ENCODE measurements around the gene ATXN7L1.
A peak's percentile ranks its signal among the peaks of the same experiment; 100 is the strongest.

ATXN7L1 gene

GRCh38 chr7:105876091-105876963 lies at the start of gene ATXN7L1:
ATXN7L1 (minus strand) TSS chr7:105876599; CDS start chr7:105876558, 41 bp downstream.
- peak; percentile 84 for DNase-seq

- no peak for DNase-seq
Observed at GRCh38 chr7:105926131-105926530, 49.7 kb upstream of the ATXN7L1 start.

GRCh38 chr7:105924945-105925344 lies 48.5 kb upstream of the ATXN7L1 start:
- DNase-seq: no peak

GRCh38 chr7:105920766-105921165 lies 44.4 kb upstream of the ATXN7L1 start:
- DNase-seq: no peak

- DNase-seq: no peak
Observed at GRCh38 chr7:105917659-105918058, 41.3 kb upstream of the ATXN7L1 start.

- DNase-seq: no peak
Observed at GRCh38 chr7:105916603-105917002, 40.2 kb upstream of the ATXN7L1 start.

GRCh38 chr7:105913947-105914346 lies 37.5 kb upstream of the ATXN7L1 start:
- DNase-seq: no peak

GRCh38 chr7:105911961-105912575 lies 35.7 kb upstream of the ATXN7L1 start:
- no peak for DNase-seq

GRCh38 chr7:105910172-105910571 lies 33.8 kb upstream of the ATXN7L1 start:
- DNase-seq: no peak

GRCh38 chr7:105909742-105910141 lies 33.3 kb upstream of the ATXN7L1 start:
- DNase-seq: no peak

GRCh38 chr7:105907129-105907846 lies 30.9 kb upstream of the ATXN7L1 start:
- DNase-seq: no peak

GRCh38 chr7:105906695-105907094 lies 30.3 kb upstream of the ATXN7L1 start:
- no peak for DNase-seq

- no peak for DNase-seq
Observed at GRCh38 chr7:105905910-105906568, 29.6 kb upstream of the ATXN7L1 start.

GRCh38 chr7:105905209-105905909 lies 29.0 kb upstream of the ATXN7L1 start:
- DNase-seq: no peak

- no peak for DNase-seq
Observed at GRCh38 chr7:105904064-105904463, 27.7 kb upstream of the ATXN7L1 start.

- DNase-seq: no peak
Observed at GRCh38 chr7:105902325-105902911, 26.0 kb upstream of the ATXN7L1 start.

GRCh38 chr7:105897999-105898398 lies 21.6 kb upstream of the ATXN7L1 start:
- DNase-seq: no peak

GRCh38 chr7:105896407-105896911 lies 20.1 kb upstream of the ATXN7L1 start:
- no peak for DNase-seq

GRCh38 chr7:105894131-105894530 lies 17.7 kb upstream of the ATXN7L1 start:
- DNase-seq: no peak

GRCh38 chr7:105892387-105892786 lies 16.0 kb upstream of the ATXN7L1 start:
- DNase-seq: no peak

- DNase-seq: no peak
Observed at GRCh38 chr7:105890290-105890997, 14.0 kb upstream of the ATXN7L1 start.
